GM23338 (cell line): Measurements from ENCODE around the gene RGPD8. TPM values are rescaled to one million over a fixed set of nuclear protein-coding genes. Genes with fewer than 3 reads are reported as not detected.

Experiments
- EZH2 ChIP-seq: fragments of 200-600 bp; sonication (generic); IDR thresholded peaks from one replicate; pipeline ENCODE4 v1.8.0; 2017; ENCODE audit warnings: antibody characterized with exemption, mild to moderate bottlenecking, low read depth; ENCODE audit not compliant: unreplicated experiment
- NANOG ChIP-seq: IDR thresholded peaks from 2 replicates; pipeline ENCODE4 v1.6.1; 2016; ENCODE audit warnings: antibody characterized with exemption, borderline replicate concordance
- POLR2AphosphoS5 ChIP-seq: IDR thresholded peaks from 2 replicates; pipeline ENCODE4 v1.6.1; 2016; ENCODE audit warnings: antibody characterized with exemption, low read depth
- STAT1 ChIP-seq: IDR thresholded peaks from one replicate; pipeline ENCODE4 v1.6.1; 2016; ENCODE audit warnings: antibody characterized with exemption; ENCODE audit not compliant: unreplicated experiment
- ZNF331 ChIP-seq: fragments of 250-450 bp; sonication (Bioruptor Pico); IDR thresholded peaks from 2 replicates; pipeline ENCODE4 v1.5.0; 2020; ENCODE audit warnings: low read depth, mild to moderate bottlenecking, moderate library complexity
- ZNF462 ChIP-seq: fragments of 250-450 bp; sonication (Bioruptor Pico); IDR thresholded peaks from 2 replicates; pipeline ENCODE4 v1.5.0; 2020; ENCODE audit warnings: mild to moderate bottlenecking, moderate library complexity
- polyA plus RNA-seq: library from polyadenylated mRNA; unstranded; fragments of >200 nt; fragmentation: Nextera tagmentation; extraction: Ambion mirVana; gene quantifications from 2 replicates; pipeline ENCODE4 v1.2.1, GENCODE V29; 2016
- small RNA-seq: library from RNA; depleted of rRNA; stranded (forward); fragments of <200 nt; gene quantifications from one replicate; pipeline ENCODE3, GENCODE V24; 2014; ENCODE audit warnings: low replicate concordance
- total RNA-seq: library from RNA; depleted of rRNA; stranded (reverse); fragments of >200 nt; shearing (Covaris generic); gene quantifications from 2 replicates; pipeline ENCODE4 v1.2.3, GENCODE V29; 2014; rRNA removed
- TF ChIP-seq, protein P1 (sequence below): IDR thresholded peaks from one replicate; pipeline ENCODE4 v1.6.1; 2018; ENCODE audit warnings: antibody characterized with exemption; ENCODE audit not compliant: unreplicated experiment
- TF ChIP-seq, protein P2 (sequence below), 2 experiments: fragments of 200-600 bp in 1 of 2; sonication (generic) in 1 of 2; conservative IDR thresholded peaks; 2 replicates each; pipeline versions ENCODE4 v1.5.1 to v1.6.1; 2016 to 2017; ENCODE audit warnings: antibody characterized with exemption in 2 of 2, low read depth in 2 of 2, mild to moderate bottlenecking in 2 of 2, moderate library complexity in 1 of 2

The RGPD8 gene
- total and polyA plus RNA-seq, 2 experiments from 2014 or later, result 1.1 to 8.6 TPM

- no peak for TF ChIP-seq ZNF462 (CRISPR knock-in tag)
- no peak for TF ChIP-seq EZH2
- no peak for TF ChIP-seq POLR2AphosphoS5
- no peak for TF ChIP-seq ZNF331
- no peak for TF ChIP-seq STAT1
- no peak for TF ChIP-seq NANOG
- TF ChIP-seq, protein P1, sequence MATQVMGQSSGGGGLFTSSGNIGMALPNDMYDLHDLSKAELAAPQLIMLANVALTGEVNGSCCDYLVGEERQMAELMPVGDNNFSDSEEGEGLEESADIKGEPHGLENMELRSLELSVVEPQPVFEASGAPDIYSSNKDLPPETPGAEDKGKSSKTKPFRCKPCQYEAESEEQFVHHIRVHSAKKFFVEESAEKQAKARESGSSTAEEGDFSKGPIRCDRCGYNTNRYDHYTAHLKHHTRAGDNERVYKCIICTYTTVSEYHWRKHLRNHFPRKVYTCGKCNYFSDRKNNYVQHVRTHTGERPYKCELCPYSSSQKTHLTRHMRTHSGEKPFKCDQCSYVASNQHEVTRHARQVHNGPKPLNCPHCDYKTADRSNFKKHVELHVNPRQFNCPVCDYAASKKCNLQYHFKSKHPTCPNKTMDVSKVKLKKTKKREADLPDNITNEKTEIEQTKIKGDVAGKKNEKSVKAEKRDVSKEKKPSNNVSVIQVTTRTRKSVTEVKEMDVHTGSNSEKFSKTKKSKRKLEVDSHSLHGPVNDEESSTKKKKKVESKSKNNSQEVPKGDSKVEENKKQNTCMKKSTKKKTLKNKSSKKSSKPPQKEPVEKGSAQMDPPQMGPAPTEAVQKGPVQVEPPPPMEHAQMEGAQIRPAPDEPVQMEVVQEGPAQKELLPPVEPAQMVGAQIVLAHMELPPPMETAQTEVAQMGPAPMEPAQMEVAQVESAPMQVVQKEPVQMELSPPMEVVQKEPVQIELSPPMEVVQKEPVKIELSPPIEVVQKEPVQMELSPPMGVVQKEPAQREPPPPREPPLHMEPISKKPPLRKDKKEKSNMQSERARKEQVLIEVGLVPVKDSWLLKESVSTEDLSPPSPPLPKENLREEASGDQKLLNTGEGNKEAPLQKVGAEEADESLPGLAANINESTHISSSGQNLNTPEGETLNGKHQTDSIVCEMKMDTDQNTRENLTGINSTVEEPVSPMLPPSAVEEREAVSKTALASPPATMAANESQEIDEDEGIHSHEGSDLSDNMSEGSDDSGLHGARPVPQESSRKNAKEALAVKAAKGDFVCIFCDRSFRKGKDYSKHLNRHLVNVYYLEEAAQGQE, result no peak
- TF ChIP-seq, protein P2, sequence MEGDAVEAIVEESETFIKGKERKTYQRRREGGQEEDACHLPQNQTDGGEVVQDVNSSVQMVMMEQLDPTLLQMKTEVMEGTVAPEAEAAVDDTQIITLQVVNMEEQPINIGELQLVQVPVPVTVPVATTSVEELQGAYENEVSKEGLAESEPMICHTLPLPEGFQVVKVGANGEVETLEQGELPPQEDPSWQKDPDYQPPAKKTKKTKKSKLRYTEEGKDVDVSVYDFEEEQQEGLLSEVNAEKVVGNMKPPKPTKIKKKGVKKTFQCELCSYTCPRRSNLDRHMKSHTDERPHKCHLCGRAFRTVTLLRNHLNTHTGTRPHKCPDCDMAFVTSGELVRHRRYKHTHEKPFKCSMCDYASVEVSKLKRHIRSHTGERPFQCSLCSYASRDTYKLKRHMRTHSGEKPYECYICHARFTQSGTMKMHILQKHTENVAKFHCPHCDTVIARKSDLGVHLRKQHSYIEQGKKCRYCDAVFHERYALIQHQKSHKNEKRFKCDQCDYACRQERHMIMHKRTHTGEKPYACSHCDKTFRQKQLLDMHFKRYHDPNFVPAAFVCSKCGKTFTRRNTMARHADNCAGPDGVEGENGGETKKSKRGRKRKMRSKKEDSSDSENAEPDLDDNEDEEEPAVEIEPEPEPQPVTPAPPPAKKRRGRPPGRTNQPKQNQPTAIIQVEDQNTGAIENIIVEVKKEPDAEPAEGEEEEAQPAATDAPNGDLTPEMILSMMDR (conservative IDR thresholded peaks at IDR 0.05; ENCODE audit: low read depth in 2 of 2), result no peak
Measured at GRCh38 chr2:112321375-112322320, 111.8 kb downstream of the RGPD8 start (continued).

Small RNA genes within 50 kb of the gene (small RNA-seq; reads per million reads assigned to genes)
- gene AC115115.1, result not detected

Other genes starting within 250 kb of the RGPD8 start
- 3.0 and 13.3 TPM in 2 replicates for gene ZC3H8, start 178.6 kb downstream of the RGPD8 start, total RNA-seq
- gene ZC3H8, start 178.6 kb downstream of the RGPD8 start, polyA plus RNA-seq, result 42.8 and 49.1 TPM in 2 replicates
- gene ZC3H6, start 158.0 kb downstream of the RGPD8 start, total RNA-seq, result 6.3 and 8.0 TPM in 2 replicates
- 4.7 and 4.9 TPM in 2 replicates for gene ZC3H6, start 158.0 kb downstream of the RGPD8 start, polyA plus RNA-seq
- gene TTL, start 48.5 kb upstream of the RGPD8 start, total RNA-seq, result 34.6 and 43.9 TPM in 2 replicates
- 10.1 and 10.4 TPM in 2 replicates for gene TTL, start 48.5 kb upstream of the RGPD8 start, polyA plus RNA-seq
- gene POLR1B, start 108.8 kb upstream of the RGPD8 start, total RNA-seq, result 43.5 and 58.3 TPM in 2 replicates
- gene POLR1B, start 108.8 kb upstream of the RGPD8 start, polyA plus RNA-seq, result 15.4 and 16.2 TPM in 2 replicates
- 15.5 and 18.7 TPM in 2 replicates for gene CHCHD5, start 151.0 kb upstream of the RGPD8 start, total RNA-seq
- 68.8 and 69.9 TPM in 2 replicates for gene CHCHD5, start 151.0 kb upstream of the RGPD8 start, polyA plus RNA-seq
- gene SLC20A1, start 212.3 kb upstream of the RGPD8 start, total RNA-seq, result 81.9 and 84.3 TPM in 2 replicates
- gene SLC20A1, start 212.3 kb upstream of the RGPD8 start, polyA plus RNA-seq, result 50.1 and 52.9 TPM in 2 replicates